ENCODE measurements around the gene PPP2R5C.
A peak's percentile ranks its signal among the peaks of the same experiment; 100 is the strongest.
"Not testable (repeated sequence)": the region's sequence is repeated elsewhere in the genome, so short reads cannot be mapped to it uniquely, and the experiment has no call there.

PPP2R5C gene

GRCh38 chr14:101727611-101728366 lies 33.7 kb upstream of the PPP2R5C start:
- peak; percentile 16 for DNase-seq

GRCh38 chr14:101728367-101728742 lies 33.2 kb upstream of the PPP2R5C start:
- peak; percentile 4 for DNase-seq

GRCh38 chr14:101729382-101729781 lies 32.1 kb upstream of the PPP2R5C start:
- DNase-seq = peak; percentile 22

GRCh38 chr14:101730157-101730556 lies 31.4 kb upstream of the PPP2R5C start:
- not testable (repeated sequence) for DNase-seq

GRCh38 chr14:101730626-101731186 lies 30.8 kb upstream of the PPP2R5C start:
- peak; percentile 26 for DNase-seq

- DNase-seq = peak; percentile 93
Measured at GRCh38 chr14:101731187-101732080, 30.1 kb upstream of the PPP2R5C start.

GRCh38 chr14:101732118-101732517 lies 29.4 kb upstream of the PPP2R5C start:
- DNase-seq = peak; percentile 20

GRCh38 chr14:101733211-101733610 lies 28.3 kb upstream of the PPP2R5C start:
- peak; percentile 52 for DNase-seq

GRCh38 chr14:101734246-101734847 lies 27.2 kb upstream of the PPP2R5C start:
- peak; percentile 32 for DNase-seq

- DNase-seq = peak; percentile 27
Measured at GRCh38 chr14:101735453-101735852, 26.1 kb upstream of the PPP2R5C start.

GRCh38 chr14:101736071-101736470 lies 25.4 kb upstream of the PPP2R5C start:
- DNase-seq = peak; percentile 30

- peak; percentile 34 for DNase-seq
Measured at GRCh38 chr14:101736585-101736984, 24.9 kb upstream of the PPP2R5C start.

- DNase-seq = peak; percentile 32
Measured at GRCh38 chr14:101737414-101738339, 23.8 kb upstream of the PPP2R5C start.

GRCh38 chr14:101738703-101739320 lies 22.7 kb upstream of the PPP2R5C start:
- peak; percentile 2 for DNase-seq

GRCh38 chr14:101739446-101740141 lies 21.9 kb upstream of the PPP2R5C start:
- peak; percentile 22 for DNase-seq

GRCh38 chr14:101740981-101741380 lies 20.5 kb upstream of the PPP2R5C start:
- peak; percentile 17 for DNase-seq

- DNase-seq = peak; percentile 33
Measured at GRCh38 chr14:101743701-101744100, 17.8 kb upstream of the PPP2R5C start.

- not testable (repeated sequence) for DNase-seq
Measured at GRCh38 chr14:101744382-101744781, 17.1 kb upstream of the PPP2R5C start.

- peak; percentile 17 for DNase-seq
Measured at GRCh38 chr14:101749756-101750155, 11.8 kb upstream of the PPP2R5C start.

- DNase-seq = peak; percentile 26
Measured at GRCh38 chr14:101754893-101755292, 6.6 kb upstream of the PPP2R5C start.
